NCI-H146 treated with DMSO at 0.1 percent for 48 hours (cell line): ENCODE measurements around the gene ARHGAP6.
"Not testable (repeated sequence)": the region's sequence is repeated elsewhere in the genome, so short reads cannot be mapped to it uniquely, and the experiment has no call there.

Experiments used
- DNase-seq: peaks from one replicate; lab custom pipeline; 2025; ENCODE audit not compliant: unreplicated experiment; lab: John Stamatoyannopoulos, UW

Gene ARHGAP6

GRCh38 chrX:11257711-11258110 is 408.0 kb downstream of the ARHGAP6 start:
- no peak for DNase-seq

DNA sequence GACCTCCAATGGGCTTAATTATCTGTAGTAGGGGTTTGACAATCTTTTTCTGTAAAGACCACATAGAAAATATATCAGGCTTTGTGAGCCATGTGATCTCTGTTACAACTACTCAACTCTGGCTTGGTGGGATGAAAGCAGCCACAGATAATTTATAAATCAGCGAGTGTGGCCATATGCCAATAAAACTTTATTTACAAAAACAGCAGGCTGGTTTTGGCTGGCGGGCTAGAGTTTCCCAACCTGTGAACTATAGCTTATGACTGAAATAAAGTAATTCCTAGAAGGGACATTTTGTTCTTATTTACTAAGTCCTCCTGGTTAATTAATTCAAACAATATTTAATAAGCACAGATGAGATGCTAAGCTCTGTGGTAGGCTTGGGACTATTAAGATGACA is 408.4 kb downstream of the ARHGAP6 start:
- no peak for DNase-seq

DNA sequence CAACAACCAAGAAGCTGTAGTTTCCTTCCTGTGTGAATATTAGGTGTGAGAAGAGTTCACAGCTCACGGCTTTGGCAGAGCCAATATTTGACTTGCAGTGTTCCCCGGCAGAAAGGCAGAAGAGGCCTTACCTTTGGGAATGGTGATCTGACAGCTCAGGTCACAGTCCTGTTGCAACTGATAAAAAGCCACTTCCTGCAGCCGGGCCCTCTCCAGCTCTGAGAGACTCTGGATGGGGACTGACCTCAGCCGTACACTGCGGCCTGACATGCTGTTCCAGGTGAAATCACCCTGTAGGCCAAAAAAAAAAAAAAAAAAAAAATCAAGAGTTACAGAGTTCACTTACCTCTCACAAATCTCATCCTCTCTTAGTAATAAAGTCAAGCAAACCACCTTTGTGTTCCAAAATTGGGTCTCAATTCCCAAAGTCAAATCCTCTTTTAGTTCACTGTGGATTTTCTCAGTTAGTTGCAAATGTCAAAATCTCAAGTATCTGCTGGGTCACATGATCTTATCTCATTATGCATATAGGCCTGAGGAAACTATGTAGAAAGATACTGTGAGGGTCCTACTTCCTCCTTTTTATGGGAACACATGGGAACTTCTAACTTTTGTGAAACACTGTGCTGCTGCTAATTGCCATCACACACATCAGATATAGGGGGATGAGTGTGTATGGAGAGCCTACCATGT is 411.2 kb downstream of the ARHGAP6 start:
- no peak for DNase-seq

DNA sequence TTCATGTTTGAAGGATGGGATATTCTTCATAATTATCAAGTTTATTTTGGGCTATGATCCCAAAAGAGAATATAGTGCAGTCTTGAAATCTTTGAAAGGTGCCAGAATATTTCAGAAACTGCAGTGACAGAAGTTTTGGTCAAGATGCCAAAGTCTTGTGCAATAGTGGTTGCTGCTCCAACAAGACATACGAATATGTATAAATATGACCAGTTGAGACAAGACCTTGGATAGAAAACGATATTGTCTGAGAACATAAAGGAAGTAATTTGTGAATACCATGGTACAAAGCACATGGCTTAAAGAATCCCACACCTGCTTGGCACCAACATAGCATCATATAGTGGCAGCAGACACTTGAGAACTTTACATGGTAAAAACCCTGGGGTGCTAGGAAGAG is 421.1 kb downstream of the ARHGAP6 start:
- no peak for DNase-seq

DNA sequence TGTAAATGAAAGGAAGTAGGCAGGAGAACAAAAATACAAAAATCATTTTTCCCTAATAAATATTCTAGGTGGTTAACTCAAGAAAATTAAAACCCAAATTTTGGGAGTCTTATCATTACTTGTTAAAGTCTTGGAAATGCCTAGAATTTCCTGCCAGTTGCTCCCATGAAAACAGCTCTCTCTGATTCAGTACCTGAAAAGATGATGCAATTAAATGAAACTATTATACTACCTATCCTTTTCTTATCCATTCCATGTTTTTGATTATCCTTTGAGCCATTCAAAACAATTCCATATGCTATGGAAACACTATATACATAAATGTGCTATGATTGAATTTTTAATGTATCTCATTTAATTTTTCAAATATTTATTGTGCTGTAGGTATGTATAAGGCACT is 423.0 kb downstream of the ARHGAP6 start:
- no peak for DNase-seq

- DNase-seq: no peak
Measured at GRCh38 chrX:11241720-11242119, 424.0 kb downstream of the ARHGAP6 start.

DNA sequence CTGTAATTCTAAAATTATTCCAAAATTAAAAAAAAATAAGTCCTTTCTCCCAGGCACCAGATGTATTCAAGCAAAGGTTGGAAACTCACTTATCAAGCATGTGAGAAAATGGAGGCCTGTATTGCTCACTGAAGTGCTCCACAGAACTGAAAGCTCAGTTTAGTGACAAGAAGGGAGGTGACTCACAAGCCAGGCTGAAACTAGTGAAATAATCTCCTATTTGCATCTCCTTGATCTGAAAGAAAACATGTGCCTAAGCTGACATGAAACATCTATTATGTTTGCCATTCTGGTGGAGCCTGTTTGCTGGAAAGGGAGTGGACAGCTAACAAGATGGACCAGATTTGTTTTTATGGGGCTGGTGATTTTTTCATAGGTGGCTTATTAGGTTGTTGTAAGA is 426.5 kb downstream of the ARHGAP6 start:
- no peak for DNase-seq

GRCh38 chrX:11235377-11235776 is 430.3 kb downstream of the ARHGAP6 start:
- not testable (repeated sequence) for DNase-seq

DNA sequence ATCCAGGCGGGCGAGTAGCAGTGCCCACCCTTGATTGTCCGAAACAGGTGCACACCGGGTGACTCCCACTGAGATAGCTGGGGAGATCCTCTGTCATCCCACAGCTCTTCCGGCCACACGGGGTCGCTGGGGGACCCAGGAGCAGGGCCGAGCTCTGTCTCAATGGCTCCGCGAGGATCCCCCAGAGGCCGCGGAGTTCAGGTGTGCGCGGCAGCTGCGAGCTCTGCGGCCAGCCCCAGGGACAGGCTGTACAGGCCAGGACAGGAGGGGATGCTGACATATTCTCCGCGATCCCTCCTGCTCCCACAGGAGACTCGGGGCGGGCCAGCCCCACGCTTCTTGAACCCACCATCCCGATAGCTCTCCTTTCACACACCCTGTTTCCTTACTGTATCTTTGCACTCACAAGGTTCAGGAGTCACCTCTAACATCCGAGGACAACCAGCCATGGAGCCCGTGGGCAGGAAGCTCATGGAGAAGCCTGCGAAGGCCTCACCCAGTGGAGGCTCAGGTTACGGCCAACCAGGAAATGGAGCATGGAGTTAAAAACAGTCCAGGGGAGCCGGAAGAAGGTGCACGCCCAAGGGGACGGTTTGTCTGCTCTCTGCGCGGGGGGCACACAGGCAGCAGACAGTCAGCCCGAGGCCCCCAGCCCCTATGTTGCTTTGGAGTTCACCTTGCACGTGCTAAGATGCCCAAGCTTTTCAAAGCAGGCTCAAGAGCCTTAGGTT is 450.4 kb downstream of the ARHGAP6 start:
- DNase-seq: no peak

DNA sequence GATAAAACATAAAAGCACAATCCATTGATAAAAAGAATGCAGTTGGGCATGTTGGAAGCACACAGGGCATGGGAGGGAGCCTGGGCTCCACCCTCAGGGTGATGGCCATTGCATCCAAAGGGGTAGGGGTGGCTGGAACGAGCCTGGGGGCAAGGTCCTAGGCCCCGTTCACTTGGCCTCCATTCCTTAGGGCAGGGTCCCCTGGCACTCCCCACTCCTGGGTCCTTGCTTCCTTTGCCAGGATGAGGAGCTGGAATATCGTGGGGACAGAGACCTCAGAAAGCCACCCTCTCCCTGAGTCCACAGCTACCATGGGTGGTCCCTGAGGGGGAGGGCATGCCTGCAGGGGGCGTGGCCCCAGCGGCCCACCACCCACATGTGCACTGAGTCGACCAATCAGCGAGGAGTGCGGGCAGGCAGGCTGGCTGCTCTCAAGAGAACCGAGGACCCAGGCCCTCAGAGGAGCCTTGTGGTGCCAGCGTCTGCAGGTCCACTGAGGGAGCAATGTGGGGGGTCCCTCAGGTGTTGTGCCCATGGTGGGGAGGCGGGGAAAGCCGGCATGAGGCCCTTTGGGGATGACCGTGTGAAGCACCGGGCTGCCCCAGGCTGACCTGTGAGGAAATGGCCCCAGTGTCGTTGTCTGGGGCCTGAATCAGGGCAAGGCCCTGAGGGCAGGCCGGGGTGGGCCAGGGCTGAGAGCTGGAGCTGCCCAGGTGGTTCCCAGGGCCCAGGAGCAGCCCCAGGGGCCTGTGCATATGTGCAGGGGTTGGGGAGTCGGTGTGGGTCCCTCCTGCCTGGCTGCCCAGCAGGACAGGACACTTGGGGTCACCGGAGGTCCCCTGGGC is 451.2 kb downstream of the ARHGAP6 start:
- DNase-seq: no peak

DNA sequence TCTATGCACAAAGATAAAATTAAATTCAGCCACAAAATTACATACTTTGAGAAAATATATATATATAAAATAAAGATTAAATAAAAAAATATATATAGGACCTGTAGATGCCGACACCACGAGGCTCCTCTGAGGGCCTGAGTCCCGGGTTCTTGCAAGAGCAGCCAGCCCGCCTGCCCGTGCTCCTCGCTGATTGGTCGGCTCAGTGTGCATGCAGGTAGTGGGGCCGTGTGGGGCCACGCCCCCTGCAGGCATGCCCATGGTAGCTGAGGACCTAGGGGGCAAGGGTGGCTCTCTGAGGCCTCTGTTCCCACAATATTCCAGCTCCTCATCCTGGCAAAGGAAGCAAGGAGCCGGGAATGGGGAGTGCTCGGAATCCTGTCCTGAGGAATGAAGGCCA is 453.0 kb downstream of the ARHGAP6 start:
- no peak for DNase-seq

- no peak for DNase-seq
Measured at GRCh38 chrX:11210415-11210801, 455.3 kb downstream of the ARHGAP6 start.

DNA sequence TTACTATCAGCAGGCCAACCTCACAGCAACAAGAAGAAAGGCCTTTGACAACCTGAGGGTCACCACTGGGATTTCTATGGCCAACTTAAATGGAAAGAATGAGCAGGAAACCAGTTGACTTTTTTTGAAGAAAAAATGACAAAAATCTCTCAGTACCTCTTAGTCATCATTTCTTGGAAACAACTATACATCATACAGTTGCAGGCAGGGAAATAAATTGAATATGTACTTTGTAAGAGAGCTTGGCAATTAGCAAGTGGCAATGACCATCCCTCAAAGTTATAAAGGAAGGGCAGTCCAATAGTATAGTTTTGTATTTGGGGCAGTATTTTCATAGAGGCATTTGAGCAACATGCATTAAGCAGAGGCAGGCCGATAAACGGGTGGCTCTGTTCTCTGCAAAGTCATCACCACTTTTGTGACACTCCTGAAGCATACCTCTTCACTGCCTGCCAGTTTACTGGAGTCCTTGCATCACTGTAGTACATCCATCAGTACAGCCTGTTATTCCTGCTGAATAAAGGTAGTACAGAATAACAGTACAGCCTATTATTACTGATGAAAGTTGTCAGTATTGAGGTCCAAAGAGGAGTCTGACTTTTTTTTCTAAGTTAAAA is 455.8 kb downstream of the ARHGAP6 start:
- DNase-seq: no peak

GRCh38 chrX:11206716-11207115 is 459.0 kb downstream of the ARHGAP6 start:
- DNase-seq: no peak

- no peak for DNase-seq
Measured at GRCh38 chrX:11205796-11206195, 459.9 kb downstream of the ARHGAP6 start.

DNA sequence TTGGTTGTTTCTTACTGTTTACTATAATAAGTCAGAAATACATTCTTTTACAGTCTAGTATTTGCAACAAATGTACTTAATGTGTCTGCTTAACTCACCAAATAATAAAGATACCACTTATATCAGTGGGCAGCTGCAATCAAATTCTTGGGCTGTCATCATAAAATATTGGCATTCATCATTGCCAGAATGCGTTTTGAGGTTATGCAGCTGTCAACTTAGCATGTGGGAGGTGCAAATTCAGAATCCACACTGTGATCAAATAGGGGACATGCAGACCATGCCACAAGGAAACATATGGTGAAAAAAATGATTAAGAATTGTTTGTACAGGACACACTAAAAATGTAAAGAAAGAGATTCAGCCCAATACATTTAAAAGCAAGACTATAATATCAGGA is 468.0 kb downstream of the ARHGAP6 start:
- DNase-seq: no peak

DNA sequence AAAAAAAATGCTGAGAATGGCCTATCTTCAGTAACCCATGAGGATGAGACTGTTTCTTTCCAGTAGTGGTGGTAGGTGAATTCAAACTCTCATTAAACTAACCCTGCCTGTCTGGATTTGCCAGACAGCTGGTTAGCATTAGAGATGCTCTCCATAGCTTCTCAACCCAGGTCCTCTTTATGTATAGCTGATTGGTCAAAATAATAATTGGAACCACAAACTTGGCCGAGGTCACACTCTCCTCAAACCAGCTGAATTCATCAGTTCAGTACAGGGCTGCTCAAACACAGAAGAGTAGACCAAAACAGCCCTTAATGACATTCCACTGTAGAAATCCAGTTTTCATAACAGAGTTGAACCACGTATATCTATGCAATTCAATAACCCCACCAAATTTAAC is 469.2 kb downstream of the ARHGAP6 start:
- no peak for DNase-seq

GRCh38 chrX:11193035-11193469 is 472.7 kb downstream of the ARHGAP6 start:
- peak; percentile 7 for DNase-seq

GRCh38 chrX:11190745-11191510 is 474.8 kb downstream of the ARHGAP6 start:
- peak; percentile 94 for DNase-seq

GRCh38 chrX:11189097-11189496 is 476.6 kb downstream of the ARHGAP6 start:
- DNase-seq: no peak

DNA sequence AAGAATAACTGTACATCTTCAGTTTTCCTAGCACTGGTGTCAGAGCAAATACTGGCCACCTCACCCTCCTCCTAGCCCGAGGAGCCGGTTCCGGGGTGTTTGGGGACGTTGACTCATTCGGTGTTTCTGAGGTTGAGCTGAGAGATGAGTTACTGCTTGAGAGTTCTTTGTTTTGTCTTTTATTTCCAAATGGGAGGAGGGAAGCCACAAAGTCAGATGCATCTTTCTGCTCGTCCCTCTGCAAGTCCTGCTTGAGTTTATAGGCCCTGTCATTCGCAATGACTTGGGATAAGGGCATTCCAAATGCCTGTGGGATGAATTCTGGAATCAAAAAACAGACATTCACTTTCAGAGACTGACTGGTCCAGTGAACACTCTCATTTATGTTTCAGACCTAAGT is 477.1 kb downstream of the ARHGAP6 start:
- DNase-seq: no peak
